GM18858 (cell line): ENCODE measurements around the gene ILF2.

Source experiments
- ATAC-seq: cut with Tn5 transposase; IDR thresholded peaks from one replicate; pipeline ENCODE4 v1.9.1; 2021; ENCODE audit not compliant: unreplicated experiment

The ILF2 gene

GRCh38 chr1:153628638-153629342 is 42.0 kb downstream of the ILF2 start:
- ATAC-seq, result no peak

- ATAC-seq, result no peak
Measured at GRCh38 chr1:153627715-153628626, 42.8 kb downstream of the ILF2 start, which contains the start of gene S100A1. TSS of gene S100A1 (plus strand) at chr1:153628434. CDS start at chr1:153630522, 2,088 bp downstream.

GRCh38 chr1:153626904-153627714 is 43.7 kb downstream of the ILF2 start, which contains the start of gene S100A13:
TSS of gene S100A13 (minus strand) at chr1:153627505. CDS start at chr1:153626472, 1,033 bp downstream.
- no peak for ATAC-seq

DNA sequence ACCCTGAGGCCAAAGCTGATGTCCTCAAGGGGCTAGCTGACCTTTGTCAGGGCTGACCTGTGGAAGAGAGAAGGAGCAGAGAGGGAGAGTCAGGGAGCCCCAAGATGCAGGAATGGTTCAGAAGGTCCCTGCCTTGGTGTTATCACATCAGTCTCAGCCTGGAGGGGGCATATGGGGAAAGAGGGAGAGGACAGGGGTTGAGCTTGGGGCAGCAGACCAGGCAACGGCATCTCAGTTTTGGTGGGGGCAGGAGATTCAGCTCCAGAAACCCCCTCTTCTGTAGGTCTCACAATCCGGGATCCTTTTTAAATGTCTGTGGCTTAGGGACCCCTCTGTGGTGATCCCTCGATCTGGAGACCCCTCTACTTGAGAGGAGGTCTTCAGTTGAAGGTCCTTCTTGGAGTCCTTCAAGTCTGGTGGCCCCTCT is 44.3 kb downstream of the ILF2 start:
- no peak for ATAC-seq

- no peak for ATAC-seq
Measured at GRCh38 chr1:153624965-153625611, 45.7 kb downstream of the ILF2 start.

- ATAC-seq, result no peak
Measured at GRCh38 chr1:153623101-153623500, 47.7 kb downstream of the ILF2 start.

- ATAC-seq, result no peak
Measured at GRCh38 chr1:153619171-153619570, 51.6 kb downstream of the ILF2 start.

DNA sequence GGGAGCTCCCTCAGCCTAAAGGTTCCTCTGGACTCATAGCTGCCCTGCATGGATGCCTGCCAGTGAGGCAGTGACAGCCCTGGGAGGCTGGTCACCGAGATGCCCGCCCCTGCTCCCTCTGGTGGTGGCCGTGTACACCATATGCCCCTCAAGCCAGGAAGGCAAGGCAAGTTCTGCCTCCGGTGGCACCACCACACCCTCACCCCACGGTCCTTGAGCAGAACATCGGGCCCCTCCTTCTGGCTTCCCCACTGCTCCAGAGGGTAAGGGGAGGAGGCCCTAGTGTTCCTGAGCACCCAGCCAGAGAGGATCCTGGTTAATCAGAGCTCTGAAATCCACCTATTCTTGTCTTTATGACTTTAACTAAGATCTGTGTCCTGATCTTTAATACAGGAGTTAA is 53.1 kb downstream of the ILF2 start:
- ATAC-seq, result no peak

- no peak for ATAC-seq
Measured at GRCh38 chr1:153616917-153617311, 53.9 kb downstream of the ILF2 start.

DNA sequence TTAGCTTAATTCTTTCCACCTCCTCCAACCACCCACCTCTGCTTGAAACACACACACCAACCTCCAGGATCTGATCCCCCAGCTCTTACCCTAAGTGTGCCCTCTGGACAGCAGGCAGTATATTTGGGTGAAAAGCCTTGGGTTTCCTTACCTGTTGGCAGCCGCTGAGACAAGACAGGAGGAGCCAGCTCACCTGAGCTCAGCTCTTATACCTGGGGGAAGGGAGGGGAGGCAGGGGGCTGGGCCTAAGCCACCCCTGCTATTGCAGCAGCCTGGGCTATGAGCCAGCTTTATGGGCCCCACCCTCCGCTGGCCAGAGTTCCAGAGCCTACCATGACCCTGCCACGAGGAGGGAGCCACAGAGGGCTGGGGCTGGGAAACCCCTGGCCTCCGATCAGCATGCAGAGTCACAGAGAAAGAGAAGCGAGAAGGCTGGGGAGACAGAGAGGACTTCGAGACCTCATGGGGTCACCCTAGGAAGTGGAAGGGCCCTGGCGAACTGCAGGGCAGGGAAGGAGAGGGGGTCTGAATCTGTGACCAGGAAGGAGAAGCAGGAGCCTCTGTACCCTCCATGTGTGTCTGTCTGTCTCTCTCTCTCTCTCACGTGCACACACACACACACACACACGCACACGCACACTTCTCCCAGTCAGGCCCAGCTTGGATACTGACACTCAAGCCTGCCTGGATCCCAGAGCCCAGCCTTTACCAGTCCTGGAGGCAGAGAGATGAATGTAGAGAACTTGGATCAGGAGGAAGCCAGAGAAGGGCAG is 54.5 kb downstream of the ILF2 start, which contains the start of gene S100A14:
Gene S100A14 (minus strand): TSS at position 182 of the 773 bp plus-strand sequence. CDS start 467 bp downstream, outside the sequence.
- no peak for ATAC-seq

DNA sequence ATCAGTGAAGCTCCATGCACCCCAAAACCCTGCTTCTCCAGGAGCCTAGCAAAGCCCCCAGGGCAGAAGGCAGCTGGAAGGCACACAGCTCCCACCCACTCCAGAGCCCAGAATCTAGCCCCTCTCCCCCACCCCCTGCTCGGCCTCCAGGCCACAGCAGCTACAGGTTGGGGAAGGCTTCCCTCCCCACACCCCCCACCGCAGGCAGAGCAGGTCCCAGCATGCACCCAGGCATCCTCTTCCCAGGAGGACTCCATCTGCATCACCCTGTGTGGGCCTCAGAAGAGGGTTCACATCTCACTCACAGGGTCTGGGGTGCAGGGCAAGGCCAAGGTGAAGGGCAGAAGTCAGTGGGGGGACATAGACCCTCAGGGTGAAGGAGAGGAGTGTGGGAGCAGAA is 55.4 kb downstream of the ILF2 start:
- ATAC-seq, result no peak

DNA sequence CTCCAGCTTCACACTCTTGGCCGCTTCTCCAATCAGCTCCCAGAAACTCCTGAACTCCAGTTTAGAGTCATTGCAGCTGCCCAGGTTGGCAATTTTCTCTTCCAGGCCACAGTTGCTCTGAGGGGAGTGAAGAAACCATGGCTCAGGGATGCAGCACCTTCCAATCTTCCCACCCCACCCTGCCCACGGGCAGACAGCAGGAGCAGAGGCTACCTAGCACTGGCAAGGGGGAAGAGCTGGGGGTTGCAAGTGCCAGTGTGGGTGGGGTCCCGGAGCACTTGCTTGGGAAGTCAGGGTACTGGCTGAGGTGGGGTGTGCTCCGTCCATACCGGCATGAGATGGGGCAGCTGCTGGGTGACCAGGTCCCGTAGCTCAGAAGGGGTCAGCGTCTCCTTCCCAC is 55.9 kb downstream of the ILF2 start:
- no peak for ATAC-seq

DNA sequence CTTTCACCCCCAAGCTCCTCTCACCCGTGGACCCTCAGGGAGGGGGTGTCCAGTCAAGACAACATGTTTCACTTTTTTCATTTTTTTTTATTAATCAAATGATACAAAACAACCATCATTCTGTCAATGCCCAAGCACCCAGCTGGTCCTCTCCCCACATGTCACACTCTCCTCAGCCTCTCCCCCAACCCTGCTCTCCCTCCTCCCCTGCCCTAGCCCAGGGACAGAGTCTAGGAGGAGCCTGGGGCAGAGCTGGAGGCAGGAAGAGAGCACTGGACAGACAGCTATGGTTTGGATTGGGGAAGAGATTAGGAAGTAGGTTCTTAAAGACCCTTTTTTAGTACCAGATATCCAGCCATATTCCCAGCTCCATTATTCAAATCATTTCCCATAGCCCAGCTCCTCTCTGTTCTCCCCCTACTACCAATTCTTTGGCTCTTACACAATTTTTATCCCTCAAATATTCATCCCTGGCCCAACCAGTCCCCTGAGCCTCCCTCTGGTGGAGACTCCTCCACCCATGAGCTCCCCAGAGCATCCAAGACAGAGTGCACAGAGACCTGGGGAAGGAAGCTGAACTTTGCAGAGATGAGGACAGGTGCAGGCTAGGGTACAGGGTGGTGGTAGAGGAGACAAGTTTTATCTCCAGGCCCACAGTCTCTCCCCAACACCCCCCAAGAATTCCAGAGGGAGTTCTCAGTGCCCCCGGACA is 56.4 kb downstream of the ILF2 start:
- ATAC-seq, result no peak

- no peak for ATAC-seq
Measured at GRCh38 chr1:153613406-153613805, 57.4 kb downstream of the ILF2 start.

DNA sequence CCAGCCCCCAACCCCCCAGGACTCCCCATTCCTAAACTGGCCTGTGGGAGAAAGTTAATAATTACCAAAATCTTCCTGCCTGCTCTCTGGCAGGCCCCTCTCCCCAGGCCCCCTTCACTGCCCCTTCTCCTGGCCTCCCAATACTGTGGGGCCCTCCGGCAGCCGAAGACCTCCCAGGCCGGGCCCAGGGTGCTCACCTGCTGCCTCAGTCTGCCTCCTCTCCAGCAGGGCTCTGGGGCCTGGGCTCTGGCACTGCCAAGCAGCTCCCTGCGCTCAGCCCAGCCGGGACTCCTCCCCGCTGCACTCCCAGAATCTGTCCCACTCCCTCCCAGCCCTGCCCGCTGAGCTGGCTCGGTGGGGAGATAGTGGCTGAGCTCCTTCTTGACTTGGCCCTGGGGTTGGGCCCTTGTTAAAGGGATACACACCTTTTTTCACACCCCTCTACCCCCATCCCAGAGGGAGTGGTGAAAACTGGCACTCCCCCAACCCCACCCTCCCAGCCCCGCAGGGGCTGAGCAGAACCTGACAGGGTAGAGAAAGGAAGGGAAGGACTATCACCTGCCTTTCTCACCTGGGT is 58.0 kb downstream of the ILF2 start, which contains the start of gene S100A16:
Gene S100A16 (minus strand): TSS at position 383 of the 577 bp plus-strand sequence. CDS start 4,986 bp downstream, outside the sequence.
- ATAC-seq, result no peak

DNA sequence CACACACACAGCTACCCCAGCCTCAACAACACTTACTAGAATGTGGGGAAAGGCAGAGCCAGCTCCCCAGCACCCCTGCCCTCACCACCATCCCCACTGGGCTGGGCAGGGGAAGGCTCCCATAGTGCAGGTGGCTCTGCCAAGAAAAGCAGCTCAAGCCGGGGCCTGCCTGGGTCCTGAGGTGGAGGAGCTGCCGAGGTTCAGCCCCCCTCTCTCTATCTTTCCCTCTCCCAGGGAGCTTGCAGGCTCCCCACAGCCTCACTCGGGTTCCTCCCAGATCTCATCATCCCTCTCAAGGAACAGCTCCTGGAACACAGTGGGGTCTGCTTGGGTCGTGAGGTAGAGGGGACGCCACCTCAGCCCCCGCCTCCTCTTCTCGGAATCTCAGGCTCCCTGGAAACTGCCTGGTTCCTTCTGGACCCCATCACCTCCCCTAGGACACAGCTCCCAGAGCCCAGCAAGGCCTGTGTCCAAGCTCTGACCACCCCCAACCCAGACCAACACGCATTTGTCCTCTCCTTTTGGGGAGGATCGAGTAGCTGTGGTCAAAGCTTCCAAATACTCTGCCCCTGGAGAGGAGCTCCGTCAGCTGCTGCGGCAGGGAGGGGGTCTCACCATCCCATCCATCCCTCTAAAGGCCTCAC is 58.6 kb downstream of the ILF2 start:
- no peak for ATAC-seq
